Heart left ventricle (tissue), 16 donors: ENCODE data around the gene OR10G3. TPM values are rescaled to one million over a fixed set of nuclear protein-coding genes. Genes with fewer than 3 reads are reported as not detected.

Source experiments
- ATAC-seq, 4 donors: fragments of 200-7000 bp; cut with Tn5 transposase; one replicate each; pipeline ENCODE4 v1.9.1; 2020 to 2022; ENCODE audit warnings: moderate library complexity in 4 of 4, mild to moderate bottlenecking in 3 of 4, moderate number of reproducible peaks in 1 of 4
- DNase-seq, 5 donors: peaks; one replicate each; pipeline ENCODE4 v3.0.0-alpha.2; 2020
- H3K27ac ChIP-seq, 12 donors: fragments of 200-600 bp; sonication (generic) in 4 of 12; one replicate each; pipeline versions ENCODE4 v1.5.0 to v1.8.0; 2016 to 2022; ENCODE audit warnings: mild to moderate bottlenecking in 2 of 12
- H3K27me3 ChIP-seq, 9 donors: fragments of 200-600 bp; sonication (generic) in 2 of 9; one replicate each; pipeline versions ENCODE4 v1.5.1 to v1.8.0; 2016 to 2022; ENCODE audit warnings: mild to moderate bottlenecking in 3 of 9
- H3K36me3 ChIP-seq, 9 donors: fragments of 200-600 bp; sonication (generic) in 2 of 9; one replicate each; pipeline versions ENCODE4 v1.5.0 to v1.8.0; 2018 to 2022; ENCODE audit warnings: mild to moderate bottlenecking in 2 of 9
- H3K4me1 ChIP-seq, 12 donors: fragments of 200-600 bp; sonication (generic) in 4 of 12; one replicate each; pipeline versions ENCODE4 v1.5.0 to v1.8.0; 2016 to 2022; ENCODE audit warnings: mild to moderate bottlenecking in 3 of 12
- H3K4me3 ChIP-seq, 12 donors: fragments of 200-600 bp; sonication (generic) in 4 of 12; one replicate each; pipeline versions ENCODE4 v1.5.0 to v1.8.0; 2017 to 2022; ENCODE audit warnings: mild to moderate bottlenecking in 9 of 12, moderate library complexity in 4 of 12
- H3K9me3 ChIP-seq, 12 donors: fragments of 200-600 bp; sonication (generic) in 4 of 12; one replicate each; pipeline versions ENCODE4 v1.5.0 to v1.8.0; 2016 to 2022; ENCODE audit warnings: mild to moderate bottlenecking in 1 of 12
- POLR2A ChIP-seq, 2 donors: fragments of 450-650 bp; IDR thresholded peaks; one replicate each; pipeline ENCODE4 v1.6.1; 2017; ENCODE audit warnings: antibody characterized with exemption in 2 of 2, mild to moderate bottlenecking in 2 of 2, moderate library complexity in 2 of 2
- WGBS, 4 donors: extraction: QIAGEN DNeasy Blood & Tissue Kit in 2 of 4; methylation state at CpG; one replicate each; pipeline versions ENCODE4 v1.1.5 to v1.1.7; 2013 to 2018; 5-methylcytosine and 5-hydroxymethylcytosine counted together
- intact Hi-C, 10 donors: fragments of 100-400 bp; cut with DNase I; formaldehyde crosslinking; loops; one replicate each; pipeline versions ENCODE4 v1.11.1 to v1.14.2; 2022
- polyA plus RNA-seq, 2 donors: library from polyadenylated mRNA; stranded (reverse); fragments of 200-250 nt; gene quantifications; one replicate each; pipeline ENCODE4 v1.2.3, GENCODE V29; 2013
- total RNA-seq, 9 donors: library from RNA; depleted of rRNA in 2 of 9; stranded (reverse); fragments of >200 nt in 2 of 9; fragmentation: NEBNext Ultra II Directional in 3 of 9; extraction: Animal tissue kit (Norgen Biotek cat#: 25700) in 3 of 9; gene quantifications; one replicate each; pipeline versions ENCODE4 v1.1.0 to v1.2.4, GENCODE V29; 2016 to 2023
- TF ChIP-seq, protein P1 (sequence below), 12 donors: fragments of 200-600 bp; sonication (generic) in 4 of 12; IDR thresholded peaks; one replicate each; pipeline versions ENCODE4 v1.5.0 to v1.8.0; 2018 to 2022; ENCODE audit warnings: antibody characterized with exemption in 12 of 12, mild to moderate bottlenecking in 5 of 12
- donor health status: ischemic (EF 13 %, LVEDD 7.1; RV severe dilation, severe dysfunction).
- donor health status: healthy with polysubstance abuse.
- donor health status: DM: no; HTN: yes; CAD: no.
- donor health status: DM: no; HTN: no; CAD: no.
- donor health status: ischemic (EF 25% LVEDD 6.9; RV normal size, moderate dysfunction).
- donor health status: ischemic (EF 25% LVEDD 5.7; RV mildly dilated, moderate dysfunction).
- donor health status: healthy.
- donor health status: DM: yes; HTN: yes; CAD: no.
- donor health status: ischemic (EF 35%, LVEDD 5.7; RV mildly dilated, moderate dysfunction).
- donor health status: nonischemic (EF 11% LVEDD 7.7; RV severe dilation, severe dysfunction).
- donor health status: DM: yes; HTN: yes; CAD: no.
- donor health status: PGD.
- donor health status: ischemic (EF 29% LVEDD 5.4; RV normal size, mild dysfunction).
- donor health status: nonischemic (EF 23%, LVEDD 6.1; RV moderate dilation, normal function).

OR10G3 gene
- total and polyA plus RNA-seq, 11 donors: 0.18 TPM; not detected in 10

DNA sequence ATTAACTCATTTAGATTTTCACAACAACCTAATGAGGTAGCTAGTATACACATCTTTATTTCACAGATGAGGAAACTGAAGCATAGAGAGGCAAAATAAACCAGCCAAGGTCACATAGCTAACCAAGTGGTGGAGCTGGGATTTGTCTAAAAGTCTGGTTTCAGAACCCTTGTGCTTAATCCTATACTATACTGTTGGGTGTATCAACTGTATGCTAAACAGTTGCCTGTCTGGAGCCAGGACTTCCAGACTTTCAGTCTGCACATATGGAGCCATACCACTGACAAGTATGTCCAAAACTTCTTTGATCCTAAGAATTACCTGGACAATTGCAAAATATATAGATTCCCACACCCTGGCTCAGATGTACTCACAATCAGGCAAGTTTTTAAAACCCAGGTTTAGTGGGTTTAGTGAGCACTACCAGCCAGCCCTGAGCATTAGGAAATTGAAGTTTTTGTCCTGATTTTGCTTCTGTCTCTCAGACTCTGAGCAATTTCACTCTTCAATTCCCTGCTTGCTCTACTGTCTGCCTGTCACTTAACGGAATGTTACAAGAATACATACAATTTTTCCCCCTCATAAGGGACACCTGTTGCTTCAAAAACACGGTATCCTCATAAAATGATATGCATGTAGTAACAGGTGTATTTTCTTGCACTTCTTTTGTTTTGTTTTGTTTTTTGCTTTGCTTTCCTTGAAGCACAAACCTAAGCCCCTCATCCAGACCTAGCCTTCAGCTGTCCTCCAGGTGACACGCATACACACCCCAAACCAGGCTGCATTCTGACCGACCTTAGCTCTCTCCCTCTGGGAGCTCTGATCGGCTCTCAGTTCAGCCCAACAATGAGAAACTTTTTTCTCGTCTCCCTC, 44.1 kb downstream of the OR10G3 start:
- TF ChIP-seq, protein P1, sequence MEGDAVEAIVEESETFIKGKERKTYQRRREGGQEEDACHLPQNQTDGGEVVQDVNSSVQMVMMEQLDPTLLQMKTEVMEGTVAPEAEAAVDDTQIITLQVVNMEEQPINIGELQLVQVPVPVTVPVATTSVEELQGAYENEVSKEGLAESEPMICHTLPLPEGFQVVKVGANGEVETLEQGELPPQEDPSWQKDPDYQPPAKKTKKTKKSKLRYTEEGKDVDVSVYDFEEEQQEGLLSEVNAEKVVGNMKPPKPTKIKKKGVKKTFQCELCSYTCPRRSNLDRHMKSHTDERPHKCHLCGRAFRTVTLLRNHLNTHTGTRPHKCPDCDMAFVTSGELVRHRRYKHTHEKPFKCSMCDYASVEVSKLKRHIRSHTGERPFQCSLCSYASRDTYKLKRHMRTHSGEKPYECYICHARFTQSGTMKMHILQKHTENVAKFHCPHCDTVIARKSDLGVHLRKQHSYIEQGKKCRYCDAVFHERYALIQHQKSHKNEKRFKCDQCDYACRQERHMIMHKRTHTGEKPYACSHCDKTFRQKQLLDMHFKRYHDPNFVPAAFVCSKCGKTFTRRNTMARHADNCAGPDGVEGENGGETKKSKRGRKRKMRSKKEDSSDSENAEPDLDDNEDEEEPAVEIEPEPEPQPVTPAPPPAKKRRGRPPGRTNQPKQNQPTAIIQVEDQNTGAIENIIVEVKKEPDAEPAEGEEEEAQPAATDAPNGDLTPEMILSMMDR (IDR thresholded peaks at IDR 0.05): no peak
- TF ChIP-seq POLR2A (IDR thresholded peaks at IDR 0.05): no peak
- no peak for ATAC-seq
- intact Hi-C loops: no loop called here
- Histone ChIP-seq H3K27me3 (peaks cover 0 to 79% (median 32%) of the 10 kb centered on the region in 9 donors), H3K27ac (no peak overlapping the region), H3K4me1 (peaks cover 0 to 12% (median 3%) of the 10 kb centered on the region in 12 donors), H3K36me3 (no peaks in the 10 kb centered on the region), H3K4me3 (peak overlapping the region in 6 of 12 donors; percentile 5 to 47 (median 40)), H3K9me3 (no peaks in the 10 kb centered on the region)
- no peak for DNase-seq
- WGBS, 4 donors: 21 to 39% (median 27%) methylated on average over 6 of the region's 6 CpGs

DNA sequence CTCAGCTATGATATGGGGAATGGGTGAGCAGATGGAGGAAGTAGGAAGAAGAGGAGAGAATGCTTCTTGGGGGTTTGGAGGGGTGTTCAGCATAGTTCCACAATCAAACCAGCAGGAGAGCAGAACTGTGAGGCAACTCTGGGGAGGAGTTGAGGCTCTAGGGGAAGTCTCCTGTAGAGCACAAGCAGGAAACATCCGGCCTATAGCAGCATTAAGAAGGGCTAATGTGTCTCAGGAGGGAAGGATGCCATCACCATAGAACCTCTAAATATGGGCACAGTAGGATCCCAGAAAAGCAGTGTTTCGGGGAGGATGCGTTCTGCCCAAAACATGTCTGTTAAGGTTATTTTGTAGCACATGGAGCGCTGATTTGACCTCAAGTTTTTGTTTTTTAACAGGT, 45.3 kb downstream of the OR10G3 start:
- ATAC-seq: no peak
- 51 to 68% (median 54%) methylated on average over 4 of the region's 4 CpGs for WGBS, 4 donors

DNA sequence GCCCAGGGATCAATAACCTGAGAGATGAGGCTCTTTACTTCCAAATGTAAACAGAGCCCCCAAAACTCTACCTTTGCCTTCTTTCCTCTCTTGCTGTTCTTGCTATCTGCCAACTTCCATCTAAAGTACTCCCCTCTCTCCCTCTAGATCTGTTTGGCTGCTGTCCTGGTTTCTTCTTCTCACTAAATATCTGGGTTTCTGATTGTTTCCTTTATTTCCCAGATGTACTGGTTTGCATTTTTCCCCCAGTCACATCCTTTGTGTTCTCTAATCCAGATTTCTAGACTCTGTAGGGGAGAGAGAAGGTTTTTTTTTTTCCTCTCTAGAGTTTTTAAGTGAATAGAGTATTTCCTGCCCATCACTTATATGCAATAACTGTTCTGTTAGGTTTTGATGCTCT, 46.6 kb downstream of the OR10G3 start:
- Histone ChIP-seq H3K27ac (no peak overlapping the region), H3K9me3 (no peaks in the 10 kb centered on the region), H3K4me1 (peaks cover 0 to 12% (median 3%) of the 10 kb centered on the region in 12 donors), H3K36me3 (no peaks in the 10 kb centered on the region), H3K27me3 (peaks cover 0 to 58% (median 32%) of the 10 kb centered on the region in 9 donors), H3K4me3 (no peak overlapping the region)
- ATAC-seq (no peak), DNase-seq (no peak)
- TF ChIP-seq, protein P1 (IDR thresholded peaks at IDR 0.05): no peak
- no peak for TF ChIP-seq POLR2A (IDR thresholded peaks at IDR 0.05)
- intact Hi-C loops: no loop called here

More for the DNA sequence above, 45.3 kb downstream of the OR10G3 start:
- Histone ChIP-seq H3K4me3 (no peak overlapping the region), H3K27ac (no peak overlapping the region), H3K27me3 (peaks cover 0 to 69% (median 32%) of the 10 kb centered on the region in 9 donors), H3K36me3 (no peaks in the 10 kb centered on the region), H3K4me1 (peaks cover 0 to 12% (median 3%) of the 10 kb centered on the region in 12 donors), H3K9me3 (no peaks in the 10 kb centered on the region)
- no peak for DNase-seq
- TF ChIP-seq, protein P1 (IDR thresholded peaks at IDR 0.05): no peak
- TF ChIP-seq POLR2A (IDR thresholded peaks at IDR 0.05): no peak
- intact Hi-C loops: no loop called here

DNA sequence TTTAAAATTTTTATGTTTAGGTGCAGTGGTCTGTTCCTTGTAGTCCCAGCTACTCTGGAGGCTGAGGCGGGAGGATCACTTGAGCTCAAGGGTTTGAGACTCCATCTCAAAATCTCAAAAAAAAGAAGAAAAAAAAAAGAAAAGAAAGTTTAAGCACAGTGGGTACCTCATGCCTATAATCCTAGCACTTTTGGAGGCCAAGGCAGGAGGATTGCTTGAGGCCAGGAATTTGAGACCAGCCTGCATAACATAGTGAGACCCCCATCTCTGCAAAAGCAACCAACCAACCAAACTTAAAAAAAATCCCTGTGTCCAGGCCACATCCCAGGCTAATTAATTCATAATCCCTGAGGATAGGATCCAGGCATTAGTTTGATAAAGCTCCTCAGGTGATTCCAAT, 50.4 kb downstream of the OR10G3 start:
- intact Hi-C loops: no loop called here
- ATAC-seq (no peak), DNase-seq (no peak)
- Histone ChIP-seq H3K27me3 (peaks cover 0 to 22% (median 8%) of the 10 kb centered on the region in 9 donors), H3K4me3 (no peak overlapping the region), H3K9me3 (no peaks in the 10 kb centered on the region), H3K27ac (no peak overlapping the region), H3K4me1 (peaks cover 0 to 11% (median 6%) of the 10 kb centered on the region in 12 donors), H3K36me3 (no peaks in the 10 kb centered on the region)
- 86 to 98% (median 95%) methylated on average over 1 of the region's 1 CpG for WGBS, 4 donors
- TF ChIP-seq, protein P1 (IDR thresholded peaks at IDR 0.05): no peak
- TF ChIP-seq POLR2A (IDR thresholded peaks at IDR 0.05): no peak
